Activated gamma-delta T cell treated with anti-CD3 and anti-CD28 coated beads, Interleukin-2, amount 50 U/mL, for 16 hours (primary cell): ENCODE results near the gene BABAM2.

Experiments
- DNase-seq: peaks from one replicate; pipeline ENCODE4 v3.0.0-alpha.2; 2020; ENCODE audit warnings: low read depth

The BABAM2 gene

GRCh38 chr2:28282861-28283646 is 392.5 kb downstream of the BABAM2 start:
- no peak for DNase-seq

- DNase-seq, result no peak
Measured at GRCh38 chr2:28283861-28284260, 393.3 kb downstream of the BABAM2 start.

GRCh38 chr2:28286678-28287077 is 396.1 kb downstream of the BABAM2 start:
- no peak for DNase-seq

- DNase-seq, result no peak
Measured at GRCh38 chr2:28287256-28287915, 396.9 kb downstream of the BABAM2 start.

GRCh38 chr2:28288620-28289019 is 398.1 kb downstream of the BABAM2 start:
- no peak for DNase-seq

- DNase-seq, result no peak
Measured at GRCh38 chr2:28291811-28292440, 401.4 kb downstream of the BABAM2 start.

GRCh38 chr2:28292491-28292890 is 402.0 kb downstream of the BABAM2 start:
- DNase-seq, result no peak

GRCh38 chr2:28293416-28293815 is 402.9 kb downstream of the BABAM2 start:
- DNase-seq, result no peak

- DNase-seq, result no peak
Measured at GRCh38 chr2:28294451-28294850, 403.9 kb downstream of the BABAM2 start.

GRCh38 chr2:28296243-28296642 is 405.7 kb downstream of the BABAM2 start:
- DNase-seq, result no peak

- DNase-seq, result no peak
Measured at GRCh38 chr2:28296904-28297303, 406.4 kb downstream of the BABAM2 start.

- no peak for DNase-seq
Measured at GRCh38 chr2:28297531-28297930, 407.0 kb downstream of the BABAM2 start.

GRCh38 chr2:28298406-28298805 is 407.9 kb downstream of the BABAM2 start:
- no peak for DNase-seq

GRCh38 chr2:28300485-28301341 is 410.2 kb downstream of the BABAM2 start:
- no peak for DNase-seq

- DNase-seq, result no peak
Measured at GRCh38 chr2:28305202-28305601, 414.7 kb downstream of the BABAM2 start.

- no peak for DNase-seq
Measured at GRCh38 chr2:28310107-28310506, 419.6 kb downstream of the BABAM2 start.

- no peak for DNase-seq
Measured at GRCh38 chr2:28311660-28312249, 421.2 kb downstream of the BABAM2 start.

GRCh38 chr2:28312307-28313219 is 422.0 kb downstream of the BABAM2 start:
- no peak for DNase-seq

GRCh38 chr2:28313220-28313784 is 422.8 kb downstream of the BABAM2 start:
- DNase-seq, result no peak

GRCh38 chr2:28314968-28315367 is 424.4 kb downstream of the BABAM2 start:
- DNase-seq, result no peak
